CD4-positive, alpha-beta memory T cell (primary cell): Measurements from ENCODE around the gene LIM2. TPM values are rescaled to one million over a fixed set of nuclear protein-coding genes. Genes with fewer than 3 reads are reported as not detected.
"Not testable (repeated sequence)": the region's sequence is repeated elsewhere in the genome, so short reads cannot be mapped to it uniquely, and the experiment has no call there.

Experiments used
- CTCF ChIA-PET: fragments of 350-600 bp; sonication (Branson Sonifier 250); formaldehyde crosslinking; loops from one replicate; lab custom pipeline; 2021; ENCODE audit warnings: inconsistent platforms; ENCODE audit not compliant: partially characterized antibody; lab: Charles Lee
- POLR2A ChIA-PET: fragments of 350-600 bp; sonication (Branson Sonifier 250); formaldehyde crosslinking; loops from one replicate; lab custom pipeline; 2021; ENCODE audit not compliant: partially characterized antibody; lab: Charles Lee
- DNase-seq, 5 donors: peaks; one replicate each; pipeline versions ENCODE4 v3.0.0 to v3.0.0-alpha.2; 2020 to 2022; ENCODE audit warnings: mixed read lengths in 1 of 5
- H3K27ac ChIP-seq: one replicate; pipeline ENCODE4 v1.7.0; 2013; ENCODE audit warnings: low read depth, low read length
- H3K27me3 ChIP-seq: 2 replicates; pipeline ENCODE4 v1.7.0; 2013; ENCODE audit warnings: mild to moderate bottlenecking, low read length, moderate library complexity; ENCODE audit not compliant: insufficient read depth
- H3K36me3 ChIP-seq: 2 replicates; pipeline ENCODE4 v1.7.0; 2013; ENCODE audit warnings: mild to moderate bottlenecking, low read length, moderate library complexity; ENCODE audit not compliant: insufficient read depth
- H3K4me1 ChIP-seq: 2 replicates; pipeline ENCODE4 v1.7.0; 2013; ENCODE audit warnings: mild to moderate bottlenecking, low read length, moderate library complexity; ENCODE audit not compliant: insufficient read depth
- H3K4me3 ChIP-seq, 2 donors: one replicate each; pipeline ENCODE4 v1.7.0; 2013; ENCODE audit warnings: low read length in 2 of 2, mild to moderate bottlenecking in 1 of 2
- H3K9me3 ChIP-seq, 2 donors: one replicate each; pipeline ENCODE4 v1.7.0; 2013; ENCODE audit warnings: low read length in 2 of 2, control low read depth in 1 of 2; ENCODE audit not compliant: control insufficient read depth in 1 of 2
- H3K27ac Mint-ChIP-seq, 7 donors: one replicate each; pipeline ENCODE4 v1.8.0; 2020 to 2021; ENCODE audit warnings: mixed read lengths in 7 of 7, mild to moderate bottlenecking in 6 of 7, inconsistent platforms in 3 of 7, moderate library complexity in 3 of 7
- H3K27me3 Mint-ChIP-seq, 2 donors: one replicate each; pipeline ENCODE4 v1.8.0; 2020 to 2021; ENCODE audit warnings: mixed read lengths in 2 of 2
- H3K36me3 Mint-ChIP-seq, 2 donors: one replicate each; pipeline ENCODE4 v1.8.0; 2020 to 2021; ENCODE audit warnings: mixed read lengths in 2 of 2, inconsistent platforms in 1 of 2, mild to moderate bottlenecking in 1 of 2
- H3K4me1 Mint-ChIP-seq, 4 donors: one replicate each; pipeline ENCODE4 v1.8.0; 2020 to 2021; ENCODE audit warnings: mixed read lengths in 4 of 4, mild to moderate bottlenecking in 1 of 4
- H3K4me3 Mint-ChIP-seq, 8 donors: one replicate each; pipeline ENCODE4 v1.8.0; 2020 to 2021; ENCODE audit warnings: mixed read lengths in 8 of 8, mild to moderate bottlenecking in 7 of 8, moderate library complexity in 6 of 8, inconsistent platforms in 3 of 8
- H3K9me3 Mint-ChIP-seq, 8 donors: one replicate each; pipeline ENCODE4 v1.8.0; 2020 to 2021; ENCODE audit warnings: mixed read lengths in 8 of 8, mild to moderate bottlenecking in 5 of 8, inconsistent platforms in 3 of 8, moderate library complexity in 1 of 8
- intact Hi-C: fragments of 100-400 bp; cut with micrococcal nuclease; formaldehyde crosslinking; loops from one replicate; pipeline ENCODE4 v1.15.1; 2023
- polyA plus RNA-seq, 2 donors: library from polyadenylated mRNA; unstranded; fragments of 300-500 nt; fragmentation: Illumina TruSeq; gene quantifications; one replicate each; pipeline ENCODE4 v1.2.3, GENCODE V29; 2021
- total RNA-seq, 2 experiments: library from RNA; stranded (reverse); gene quantifications; one replicate each; pipeline ENCODE4 v1.2.3, GENCODE V29; 2021

LIM2 gene
- total and polyA plus RNA-seq, 4 experiments from 2014 or later: not detected

GRCh38 chr19:51421229-51422052, 33.7 kb upstream of the LIM2 start:
- Histone ChIP-seq H3K9me3 (no peaks in the 10 kb centered on the region), H3K36me3 (no peaks in the 10 kb centered on the region), H3K4me1 (no peaks in the 10 kb centered on the region), H3K27ac (no peak overlapping the region), H3K4me3 (no peak overlapping the region), H3K27me3 (no peaks in the 10 kb centered on the region)
- Mint-ChIP-seq H3K9me3 (no peaks in the 10 kb centered on the region), H3K27me3 (peaks cover 11 to 20% of the 10 kb centered on the region in 2 donors), H3K36me3 (no peaks in the 10 kb centered on the region), H3K27ac (peak overlapping the region in 1 of 7 donors; percentile 24), H3K4me1 (peaks cover 0 to 8% (median 3%) of the 10 kb centered on the region in 4 donors), H3K4me3 (no peak overlapping the region)
- ChIA-PET POLR2A (interaction anchor here (1.4 to 1.9 kb wide), 2 partner anchors 21 to 93 kb away, joined by 3 to 11 read pairs; no protein-coding TSS in a partner anchor), CTCF (interaction anchor here (0.6 to 7.3 kb wide), 18 partner anchors 10 to 356 kb away, joined by 3 to 84 read pairs (median 3); no protein-coding TSS in a partner anchor)
- DNase-seq: no peak
- intact Hi-C loops: loop anchor here (1.0 to 2.0 kb wide), 4 partner anchors 20 to 235 kb away; no protein-coding TSS in a partner anchor

DNA sequence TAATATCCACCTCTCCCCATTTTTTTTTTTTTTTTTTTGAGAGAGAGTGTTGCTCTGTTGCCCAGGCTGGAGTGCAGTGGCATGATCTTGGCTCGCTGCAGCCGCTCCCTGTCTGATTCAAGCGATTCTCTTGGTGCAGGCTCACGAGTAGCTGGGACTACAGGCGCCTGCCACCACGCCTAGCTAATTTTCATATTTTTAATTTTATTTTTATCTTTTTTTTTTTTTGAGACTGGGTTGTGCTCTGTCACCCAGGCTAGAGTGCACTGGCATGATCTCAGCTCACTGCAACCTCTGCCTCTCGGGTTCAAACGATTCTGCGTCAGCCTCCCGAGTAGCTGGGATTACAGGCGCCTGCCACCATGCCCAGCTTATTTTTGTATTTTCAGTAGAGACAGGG, 32.7 kb upstream of the LIM2 start:
- H3K4me1 ChIP-seq, H3K36me3 Mint-ChIP-seq, intact Hi-C loops, H3K27ac ChIP-seq, DNase-seq, H3K4me1 Mint-ChIP-seq, H3K36me3 ChIP-seq, H3K9me3 Mint-ChIP-seq, H3K9me3 ChIP-seq, H3K4me3 ChIP-seq, H3K27me3 ChIP-seq, POLR2A ChIA-PET, H3K27ac Mint-ChIP-seq, H3K4me3 Mint-ChIP-seq: not testable (repeated sequence)
- CTCF ChIA-PET: interaction anchor here (1.3 to 7.3 kb wide), 7 partner anchors 20 to 238 kb away, joined by 3 to 84 read pairs (median 11); no protein-coding TSS in a partner anchor
- peaks cover 12 to 20% of the 10 kb centered on the region in 2 donors for H3K27me3 Mint-ChIP-seq

- H3K27ac ChIP-seq: no peak overlapping the region
- H3K36me3 Mint-ChIP-seq: no peaks in the 10 kb centered on the region
- no peaks in the 10 kb centered on the region for H3K4me1 ChIP-seq
- peaks cover 12 to 20% of the 10 kb centered on the region in 2 donors for H3K27me3 Mint-ChIP-seq
- POLR2A ChIA-PET: interaction anchor here (1.0 kb wide), 1 partner anchor 23 kb away, joined by 3 read pairs; no protein-coding TSS in a partner anchor
- CTCF ChIA-PET: interaction anchor here (0.9 to 7.3 kb wide), 6 partner anchors 18 to 238 kb away, joined by 3 to 51 read pairs (median 8); no protein-coding TSS in a partner anchor
- H3K36me3 ChIP-seq: no peaks in the 10 kb centered on the region
- intact Hi-C loops: no loop called here
- no peak for DNase-seq
- no peak overlapping the region for H3K27ac Mint-ChIP-seq
- no peak overlapping the region for H3K4me3 Mint-ChIP-seq
- no peak overlapping the region for H3K4me3 ChIP-seq
- H3K4me1 Mint-ChIP-seq: peaks cover 0 to 8% (median 4%) of the 10 kb centered on the region in 4 donors
- H3K9me3 ChIP-seq: no peaks in the 10 kb centered on the region
- no peaks in the 10 kb centered on the region for H3K9me3 Mint-ChIP-seq
- H3K27me3 ChIP-seq: no peaks in the 10 kb centered on the region
Measured at GRCh38 chr19:51418707-51419106, 30.9 kb upstream of the LIM2 start.

GRCh38 chr19:51417810-51418157, 30.0 kb upstream of the LIM2 start:
- Mint-ChIP-seq H3K9me3 (no peaks in the 10 kb centered on the region), H3K27ac (peak overlapping the region in 1 of 7 donors; percentile 27), H3K4me3 (no peak overlapping the region), H3K36me3 (no peaks in the 10 kb centered on the region), H3K27me3 (peaks cover 12 to 19% of the 10 kb centered on the region in 2 donors), H3K4me1 (peaks cover 0 to 8% (median 4%) of the 10 kb centered on the region in 4 donors)
- Histone ChIP-seq H3K4me3 (no peak overlapping the region), H3K9me3 (no peaks in the 10 kb centered on the region), H3K36me3 (no peaks in the 10 kb centered on the region), H3K27ac (no peak overlapping the region), H3K27me3 (no peaks in the 10 kb centered on the region), H3K4me1 (no peaks in the 10 kb centered on the region)
- DNase-seq: no peak
- ChIA-PET POLR2A (interaction anchor here (1.0 kb wide), 1 partner anchor 24 kb away, joined by 3 read pairs; no protein-coding TSS in a partner anchor), CTCF (interaction anchor here (0.9 to 7.3 kb wide), 8 partner anchors 15 to 239 kb away, joined by 3 to 51 read pairs (median 4); no protein-coding TSS in a partner anchor)
- intact Hi-C loops: no loop called here

- DNase-seq: no peak
- no peaks in the 10 kb centered on the region for H3K9me3 ChIP-seq
- Mint-ChIP-seq H3K4me3 (no peak within 1 kb of the TSS), H3K9me3 (no peaks in the 10 kb centered on the region), H3K27ac (peak within 1 kb of the TSS in 1 of 7 donors; percentile 27), H3K4me1 (peaks cover 0 to 5% (median 3%) of the 10 kb centered on the region in 4 donors), H3K27me3 (peaks cover 12 to 19% of the 10 kb centered on the region in 2 donors), H3K36me3 (no peaks in the 10 kb centered on the region)
- ChIA-PET POLR2A (interaction anchor here (0.6 to 1.0 kb wide), 2 partner anchors 19 to 24 kb away, joined by 3 read pairs; no protein-coding TSS in a partner anchor), CTCF (interaction anchor here (0.9 to 7.3 kb wide), 6 partner anchors 14 to 240 kb away, joined by 3 to 51 read pairs (median 4); no protein-coding TSS in a partner anchor)
- H3K27me3 ChIP-seq: no peaks in the 10 kb centered on the region
- no peak within 1 kb of the TSS for H3K27ac ChIP-seq
- intact Hi-C loops: no loop called here
- no peaks in the 10 kb centered on the region for H3K4me1 ChIP-seq
- H3K4me3 ChIP-seq: no peak within 1 kb of the TSS
- no peaks in the 10 kb centered on the region for H3K36me3 ChIP-seq
Measured at GRCh38 chr19:51417107-51417809, 29.5 kb upstream of the LIM2 start, which contains the start of gene SIGLEC10. TSS of gene SIGLEC10 (minus strand) at chr19:51417642. CDS start at chr19:51417581, 61 bp downstream.

DNA sequence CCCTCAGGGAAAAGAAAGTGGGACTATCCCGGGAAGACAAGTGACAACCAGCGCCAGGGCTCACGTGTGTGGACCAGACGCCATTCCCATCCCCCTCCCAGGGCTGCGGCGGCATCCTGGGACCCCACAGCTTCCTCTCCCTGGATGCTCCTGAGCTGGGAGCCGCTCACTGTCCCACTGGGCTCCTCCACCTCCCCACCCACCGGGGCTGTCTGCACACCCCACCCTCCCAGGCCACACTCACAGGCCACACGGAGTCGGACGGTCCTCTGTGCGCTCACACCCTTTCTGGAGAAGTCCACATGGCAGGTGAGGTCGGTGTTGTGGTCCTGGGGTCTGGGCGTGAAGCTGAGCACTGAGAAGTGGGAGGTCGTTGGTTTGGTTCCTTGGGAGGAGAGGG, 28.6 kb upstream of the LIM2 start:
- H3K36me3 ChIP-seq, H3K27me3 ChIP-seq, H3K36me3 Mint-ChIP-seq, DNase-seq, H3K4me1 ChIP-seq, H3K9me3 ChIP-seq, H3K4me1 Mint-ChIP-seq, intact Hi-C loops, H3K9me3 Mint-ChIP-seq, H3K27ac ChIP-seq, H3K4me3 ChIP-seq, POLR2A ChIA-PET, H3K4me3 Mint-ChIP-seq, H3K27ac Mint-ChIP-seq: not testable (repeated sequence)
- peaks cover 12 to 16% of the 10 kb centered on the region in 2 donors for H3K27me3 Mint-ChIP-seq
- CTCF ChIA-PET: interaction anchor here (7.3 kb wide), 1 partner anchor 99 kb away, joined by 51 read pairs; no protein-coding TSS in a partner anchor
